OCI-LY7 (cell line): ENCODE measurements around the gene TBC1D26.
"Not testable (repeated sequence)": the region's sequence is repeated elsewhere in the genome, so short reads cannot be mapped to it uniquely, and the experiment has no call there.

Experiments
- EZH2phosphoT487 ChIP-seq: fragments of 200-600 bp; sonication (generic); IDR thresholded peaks from 2 replicates; pipeline ENCODE4 v1.6.1; 2018; ENCODE audit warnings: low read depth, borderline replicate concordance, mild to moderate bottlenecking, mixed run types, antibody characterized with exemption, low read length, moderate library complexity, mixed read lengths
- TF ChIP-seq, protein P1 (sequence below): fragments of 200-600 bp; sonication (generic); conservative IDR thresholded peaks from 2 replicates; pipeline ENCODE4 v1.5.1; 2014; ENCODE audit warnings: mild to moderate bottlenecking, antibody characterized with exemption, low read length, moderate library complexity, mixed read lengths

DNA sequence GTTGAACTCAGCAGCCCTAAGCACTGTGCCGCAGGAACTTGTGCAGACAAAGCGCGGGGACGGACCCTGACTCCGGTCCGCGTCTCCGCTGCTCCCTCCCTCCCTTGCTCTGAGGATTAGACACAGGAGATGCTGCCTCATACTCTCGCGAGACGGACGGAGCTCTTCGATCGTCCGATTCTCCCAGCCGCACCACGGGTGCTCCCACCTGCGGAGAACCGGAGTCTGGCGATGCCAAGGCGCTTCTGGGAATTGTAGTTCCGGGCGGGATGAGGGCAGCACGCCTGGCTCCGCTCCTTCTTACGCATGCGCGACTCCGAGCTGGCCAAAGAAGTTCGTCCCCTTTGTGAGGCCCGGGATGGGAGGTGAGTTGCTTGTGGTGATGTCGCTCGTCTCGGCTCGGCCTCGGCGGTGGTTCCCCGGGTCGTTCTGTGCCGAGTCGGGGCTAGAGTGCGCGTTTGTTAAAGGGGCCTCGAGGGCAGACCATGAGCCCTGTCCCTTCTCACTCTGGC is 32.6 kb upstream of the TBC1D26 start, which contains the start of gene ZNF286A:
- TF ChIP-seq, protein P1, sequence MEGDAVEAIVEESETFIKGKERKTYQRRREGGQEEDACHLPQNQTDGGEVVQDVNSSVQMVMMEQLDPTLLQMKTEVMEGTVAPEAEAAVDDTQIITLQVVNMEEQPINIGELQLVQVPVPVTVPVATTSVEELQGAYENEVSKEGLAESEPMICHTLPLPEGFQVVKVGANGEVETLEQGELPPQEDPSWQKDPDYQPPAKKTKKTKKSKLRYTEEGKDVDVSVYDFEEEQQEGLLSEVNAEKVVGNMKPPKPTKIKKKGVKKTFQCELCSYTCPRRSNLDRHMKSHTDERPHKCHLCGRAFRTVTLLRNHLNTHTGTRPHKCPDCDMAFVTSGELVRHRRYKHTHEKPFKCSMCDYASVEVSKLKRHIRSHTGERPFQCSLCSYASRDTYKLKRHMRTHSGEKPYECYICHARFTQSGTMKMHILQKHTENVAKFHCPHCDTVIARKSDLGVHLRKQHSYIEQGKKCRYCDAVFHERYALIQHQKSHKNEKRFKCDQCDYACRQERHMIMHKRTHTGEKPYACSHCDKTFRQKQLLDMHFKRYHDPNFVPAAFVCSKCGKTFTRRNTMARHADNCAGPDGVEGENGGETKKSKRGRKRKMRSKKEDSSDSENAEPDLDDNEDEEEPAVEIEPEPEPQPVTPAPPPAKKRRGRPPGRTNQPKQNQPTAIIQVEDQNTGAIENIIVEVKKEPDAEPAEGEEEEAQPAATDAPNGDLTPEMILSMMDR = not testable (repeated sequence)
- not testable (repeated sequence) for TF ChIP-seq EZH2phosphoT487
